Measurements from ENCODE around the gene DPEP3.
A peak's percentile ranks its signal among the peaks of the same experiment; 100 is the strongest.
"Not testable (repeated sequence)": the region's sequence is repeated elsewhere in the genome, so short reads cannot be mapped to it uniquely, and the experiment has no call there.

Gene DPEP3

GRCh38 chr16:67943619-67944504, 36.4 kb downstream of the DPEP3 start, which contains the start of gene LCAT:
Gene LCAT (minus strand): TSS chr16:67944120. CDS start chr16:67944101, 19 bp downstream.
- no peak for DNase-seq

- DNase-seq = no peak
Observed at GRCh38 chr16:67943256-67943618, 37.1 kb downstream of the DPEP3 start.

- DNase-seq = no peak
Observed at GRCh38 chr16:67942510-67943255, 37.6 kb downstream of the DPEP3 start.

- no peak for DNase-seq
Observed at GRCh38 chr16:67942200-67942509, 38.1 kb downstream of the DPEP3 start.

- no peak for DNase-seq
Observed at GRCh38 chr16:67941469-67942199, 38.7 kb downstream of the DPEP3 start.

GRCh38 chr16:67940446-67941089, 39.7 kb downstream of the DPEP3 start:
- no peak for DNase-seq

- DNase-seq = no peak
Observed at GRCh38 chr16:67939507-67940445, 40.5 kb downstream of the DPEP3 start.

- not testable (repeated sequence) for DNase-seq
Observed at GRCh38 chr16:67937713-67938112, 42.6 kb downstream of the DPEP3 start.

- DNase-seq = no peak
Observed at GRCh38 chr16:67936880-67937605, 43.3 kb downstream of the DPEP3 start.

GRCh38 chr16:67936124-67936879, 44.0 kb downstream of the DPEP3 start, which contains the start of gene PSMB10:
Gene PSMB10 (minus strand): TSS chr16:67936850. CDS start chr16:67936749, 101 bp downstream.
- no peak for DNase-seq

- DNase-seq = peak; percentile 83 to 95
Observed at GRCh38 chr16:67935402-67936123, 44.7 kb downstream of the DPEP3 start.

GRCh38 chr16:67935101-67935401, 45.2 kb downstream of the DPEP3 start:
- DNase-seq = no peak

- DNase-seq = no peak
Observed at GRCh38 chr16:67934306-67935100, 45.8 kb downstream of the DPEP3 start.

- DNase-seq = no peak
Observed at GRCh38 chr16:67933805-67934204, 46.5 kb downstream of the DPEP3 start.

- no peak for DNase-seq
Observed at GRCh38 chr16:67932462-67932840, 47.8 kb downstream of the DPEP3 start.

GRCh38 chr16:67931712-67932461, 48.4 kb downstream of the DPEP3 start, which contains the start of gene CTRL:
Gene CTRL (minus strand): TSS chr16:67931862. CDS start chr16:67931852, 10 bp downstream.
- DNase-seq = no peak

- no peak for DNase-seq
Observed at GRCh38 chr16:67930678-67931211, 49.6 kb downstream of the DPEP3 start.

- DNase-seq = no peak
Observed at GRCh38 chr16:67930191-67930590, 50.1 kb downstream of the DPEP3 start.

Data from cerebellar nuclear complex (tissue), 1 donor.